Measurements from ENCODE around the gene RIMBP2.

RIMBP2 gene

GRCh38 chr12:130706311-130706710, 9.8 kb downstream of the RIMBP2 start:
- TF ChIP-seq CTCF (IDR thresholded peaks at IDR 0.05; ENCODE audit: low read depth, low read length, missing control alignments): no peak
- in situ Hi-C loops (cut with HindIII; ENCODE audit: low sequenced_read_pairs): no loop called here
- no peak overlapping the region for H3K4me3 ChIP-seq (ENCODE audit: low read depth, low read length)
- no peak for DNase-seq (ENCODE audit: low read depth)

- in situ Hi-C loops (cut with HindIII; ENCODE audit: low sequenced_read_pairs): no loop called here
- TF ChIP-seq CTCF (IDR thresholded peaks at IDR 0.05; ENCODE audit: low read depth, low read length, missing control alignments): no peak
- DNase-seq (ENCODE audit: low read depth): no peak
These were observed 10.8 kb downstream of the RIMBP2 start for GRCh38 chr12:130705178-130705822.

GRCh38 chr12:130704606-130705005, 11.5 kb downstream of the RIMBP2 start:
- H3K4me3 ChIP-seq (ENCODE audit: low read depth, low read length): no peak overlapping the region
- in situ Hi-C loops (cut with HindIII; ENCODE audit: low sequenced_read_pairs): no loop called here
- TF ChIP-seq CTCF (IDR thresholded peaks at IDR 0.05; ENCODE audit: low read depth, low read length, missing control alignments): no peak
- no peak for DNase-seq (ENCODE audit: low read depth)

More at GRCh38 chr12:130705178-130705822, 10.8 kb downstream of the RIMBP2 start:
- no peak overlapping the region for H3K4me3 ChIP-seq (ENCODE audit: low read depth, low read length)

GRCh38 chr12:130703733-130704375, 12.2 kb downstream of the RIMBP2 start:
- in situ Hi-C loops (cut with HindIII; ENCODE audit: low sequenced_read_pairs): no loop called here
- no peak for TF ChIP-seq CTCF (IDR thresholded peaks at IDR 0.05; ENCODE audit: low read depth, low read length, missing control alignments)
- no peak for DNase-seq (ENCODE audit: low read depth)
- no peak overlapping the region for H3K4me3 ChIP-seq (ENCODE audit: low read depth, low read length)

- no peak for DNase-seq (ENCODE audit: low read depth)
- no peak overlapping the region for H3K4me3 ChIP-seq (ENCODE audit: low read depth, low read length)
- in situ Hi-C loops (cut with HindIII; ENCODE audit: low sequenced_read_pairs): no loop called here
- no peak for TF ChIP-seq CTCF (IDR thresholded peaks at IDR 0.05; ENCODE audit: low read depth, low read length, missing control alignments)
These were observed 12.9 kb downstream of the RIMBP2 start for GRCh38 chr12:130702966-130703732.

- TF ChIP-seq CTCF (IDR thresholded peaks at IDR 0.05; ENCODE audit: low read depth, low read length, missing control alignments): no peak
- no peak overlapping the region for H3K4me3 ChIP-seq (ENCODE audit: low read depth, low read length)
- no peak for DNase-seq (ENCODE audit: low read depth)
- in situ Hi-C loops (cut with HindIII; ENCODE audit: low sequenced_read_pairs): no loop called here
These were observed 14.7 kb downstream of the RIMBP2 start for GRCh38 chr12:130701402-130701744.
